OCI-LY7 (cell line): ENCODE results near the gene UNC79. TPM values are rescaled to one million over a fixed set of nuclear protein-coding genes. Genes with fewer than 3 reads are reported as not detected.

Experiments used
- BruUV-seq: library from RNA; stranded (reverse); fragments of 400-500 nt; replicated peaks from 2 replicates; lab custom pipeline; 2021; lab: Mats Ljungman, UMichigan
- CTCF ChIA-PET: fragments of 300-600 bp; sonication (Branson Sonifier 250); formaldehyde crosslinking; loops from one replicate; lab custom pipeline; 2022; ENCODE audit warnings: antibody characterized with exemption; ENCODE audit not compliant: unreplicated experiment; lab: Charles Lee
- POLR2A ChIA-PET: fragments of 300-600 bp; sonication (Branson Sonifier 250); formaldehyde crosslinking; loops from one replicate; lab custom pipeline; 2022; ENCODE audit warnings: antibody characterized with exemption; lab: Charles Lee
- DNase-seq: peaks from one replicate; pipeline ENCODE4 v3.0.0-alpha.2; 2015; ENCODE audit warnings: low spot score
- H2AFZ ChIP-seq: fragments of 200-600 bp; sonication (generic), shearing (Covaris generic); 2 replicates; pipeline ENCODE4 v1.6.1; 2014; ENCODE audit warnings: mild to moderate bottlenecking, antibody characterized with exemption, low read length, moderate library complexity
- H3K27ac ChIP-seq: fragments of 200-600 bp; sonication (generic); 2 replicates; pipeline ENCODE4 v1.5.1; 2014; ENCODE audit warnings: mixed run types, low read depth, mild to moderate bottlenecking, moderate library complexity, low read length, inconsistent platforms; ENCODE audit not compliant: poor library complexity, severe bottlenecking
- H3K36me3 ChIP-seq: fragments of 200-600 bp; sonication (generic); 2 replicates; pipeline ENCODE4 v1.6.1; 2014; ENCODE audit warnings: mild to moderate bottlenecking, antibody characterized with exemption, low read length, moderate library complexity, mixed read lengths; ENCODE audit not compliant: insufficient read depth
- H3K4me1 ChIP-seq: fragments of 200-600 bp; sonication (generic); 2 replicates; pipeline ENCODE4 v1.5.1; 2014; ENCODE audit warnings: mild to moderate bottlenecking, low read length; ENCODE audit not compliant: insufficient read depth, poor library complexity, severe bottlenecking
- H3K4me2 ChIP-seq: fragments of 200-600 bp; sonication (generic); 2 replicates; pipeline ENCODE4 v1.6.1; 2014; ENCODE audit warnings: mild to moderate bottlenecking, low read length
- H3K4me3 ChIP-seq: fragments of 200-600 bp; sonication (generic); 2 replicates; pipeline ENCODE4 v1.5.1; 2014; ENCODE audit warnings: mild to moderate bottlenecking, low read depth, low read length; ENCODE audit not compliant: poor library complexity, severe bottlenecking
- H3K79me2 ChIP-seq: fragments of 200-600 bp; sonication (generic); 2 replicates; pipeline ENCODE4 v1.6.1; 2016; ENCODE audit warnings: low read depth, mild to moderate bottlenecking, low read length, moderate library complexity, mixed read lengths; ENCODE audit not compliant: insufficient read depth
- H3K9me2 ChIP-seq: fragments of 200-600 bp; sonication (generic); 2 replicates; pipeline ENCODE4 v1.6.1; 2016; ENCODE audit warnings: mild to moderate bottlenecking, low read length, mixed read lengths; ENCODE audit not compliant: insufficient read depth
- H3K9me3 ChIP-seq: fragments of 200-600 bp; sonication (generic); 2 replicates; pipeline ENCODE4 v1.6.1; 2014; ENCODE audit warnings: mild to moderate bottlenecking, mixed run types, low read length, mixed read lengths
- H4K20me1 ChIP-seq: fragments of 200-600 bp; sonication (generic); 2 replicates; pipeline ENCODE4 v1.6.1; 2014; ENCODE audit warnings: mild to moderate bottlenecking, antibody characterized with exemption, low read length, moderate library complexity, mixed read lengths; ENCODE audit not compliant: insufficient read depth
- EZH2phosphoT487 ChIP-seq: fragments of 200-600 bp; sonication (generic); IDR thresholded peaks from 2 replicates; pipeline ENCODE4 v1.6.1; 2018; ENCODE audit warnings: low read depth, borderline replicate concordance, mild to moderate bottlenecking, mixed run types, antibody characterized with exemption, low read length, moderate library complexity, mixed read lengths
- intact Hi-C: fragments of 100-400 bp; cut with micrococcal nuclease; formaldehyde crosslinking; loops from one replicate; pipeline ENCODE4 v1.10.0; 2022; ENCODE audit not compliant: unreplicated experiment
- total RNA-seq, 2 experiments: library from RNA; depleted of rRNA in 1 of 2; stranded (reverse); fragments of >200 nt in 1 of 2; shearing (Covaris generic) in 1 of 2; gene quantifications; 2 replicates each; pipeline ENCODE4 v1.2.3, GENCODE V29; 2014 to 2022
- TF ChIP-seq, protein P1 (sequence below): fragments of 200-600 bp; sonication (generic); conservative IDR thresholded peaks from 2 replicates; pipeline ENCODE4 v1.5.1; 2014; ENCODE audit warnings: mild to moderate bottlenecking, antibody characterized with exemption, low read length, moderate library complexity, mixed read lengths

UNC79 gene
- total RNA-seq, 2 experiments from 2014 or later = 0.17 to 0.19 TPM

GRCh38 chr14:93654599-93654998 lies 223.9 kb downstream of the UNC79 start:
- BruUV-seq = no TSS peak
- Histone ChIP-seq H3K4me1 (no peaks in the 10 kb centered on the region), H3K27ac (no peak overlapping the region), H3K9me3 (no peaks in the 10 kb centered on the region), H4K20me1 (no peaks in the 10 kb centered on the region), H3K9me2 (no peaks in the 10 kb centered on the region), H2AFZ (no peak overlapping the region), H3K79me2 (no peaks in the 10 kb centered on the region), H3K4me3 (no peak overlapping the region), H3K4me2 (no peak overlapping the region), H3K36me3 (no peaks in the 10 kb centered on the region)
- CTCF ChIA-PET = no interaction called here
- no peak for DNase-seq
- TF ChIP-seq, protein P1, sequence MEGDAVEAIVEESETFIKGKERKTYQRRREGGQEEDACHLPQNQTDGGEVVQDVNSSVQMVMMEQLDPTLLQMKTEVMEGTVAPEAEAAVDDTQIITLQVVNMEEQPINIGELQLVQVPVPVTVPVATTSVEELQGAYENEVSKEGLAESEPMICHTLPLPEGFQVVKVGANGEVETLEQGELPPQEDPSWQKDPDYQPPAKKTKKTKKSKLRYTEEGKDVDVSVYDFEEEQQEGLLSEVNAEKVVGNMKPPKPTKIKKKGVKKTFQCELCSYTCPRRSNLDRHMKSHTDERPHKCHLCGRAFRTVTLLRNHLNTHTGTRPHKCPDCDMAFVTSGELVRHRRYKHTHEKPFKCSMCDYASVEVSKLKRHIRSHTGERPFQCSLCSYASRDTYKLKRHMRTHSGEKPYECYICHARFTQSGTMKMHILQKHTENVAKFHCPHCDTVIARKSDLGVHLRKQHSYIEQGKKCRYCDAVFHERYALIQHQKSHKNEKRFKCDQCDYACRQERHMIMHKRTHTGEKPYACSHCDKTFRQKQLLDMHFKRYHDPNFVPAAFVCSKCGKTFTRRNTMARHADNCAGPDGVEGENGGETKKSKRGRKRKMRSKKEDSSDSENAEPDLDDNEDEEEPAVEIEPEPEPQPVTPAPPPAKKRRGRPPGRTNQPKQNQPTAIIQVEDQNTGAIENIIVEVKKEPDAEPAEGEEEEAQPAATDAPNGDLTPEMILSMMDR = no peak
- TF ChIP-seq EZH2phosphoT487 = no peak
- intact Hi-C loops = loop anchor here (2.0 kb wide), 2 partner anchors 238 to 252 kb away; no protein-coding TSS in a partner anchor
- POLR2A ChIA-PET = interaction anchor here (1.0 kb wide), 1 partner anchor 29 kb away, joined by 4 read pairs; no protein-coding TSS in a partner anchor

- no TSS peak for BruUV-seq
- Histone ChIP-seq H3K4me2 (no peak overlapping the region), H3K4me3 (no peak overlapping the region), H3K27ac (no peak overlapping the region), H3K9me3 (no peaks in the 10 kb centered on the region), H3K9me2 (no peaks in the 10 kb centered on the region), H3K36me3 (no peaks in the 10 kb centered on the region), H2AFZ (no peak overlapping the region), H4K20me1 (no peaks in the 10 kb centered on the region), H3K79me2 (no peaks in the 10 kb centered on the region), H3K4me1 (no peaks in the 10 kb centered on the region)
- POLR2A ChIA-PET = interaction anchor here (0.6 to 1.0 kb wide), 8 partner anchors 15 to 1822 kb away, joined by 3 to 5 read pairs (median 4); no protein-coding TSS in a partner anchor
- TF ChIP-seq, protein P1 = peak; percentile 83
- no peak for TF ChIP-seq EZH2phosphoT487
- intact Hi-C loops = loop anchor here (2.0 kb wide), 2 partner anchors 238 to 252 kb away; no protein-coding TSS in a partner anchor
- DNase-seq = peak; percentile 57
- CTCF ChIA-PET = interaction anchor here (0.6 kb wide), 1 partner anchor 218 kb away, joined by 3 read pairs; no protein-coding TSS in a partner anchor
Measured at GRCh38 chr14:93655078-93655750, 224.5 kb downstream of the UNC79 start.

- CTCF ChIA-PET = interaction anchor here (0.6 kb wide), 1 partner anchor 29 kb away, joined by 3 read pairs; no protein-coding TSS in a partner anchor
- intact Hi-C loops = no loop called here
- POLR2A ChIA-PET = interaction anchor here (0.6 kb wide), 1 partner anchor 218 kb away, joined by 3 read pairs; no protein-coding TSS in a partner anchor
- Histone ChIP-seq H3K27ac (no peak overlapping the region), H3K4me1 (no peaks in the 10 kb centered on the region), H2AFZ (no peak overlapping the region), H3K79me2 (no peaks in the 10 kb centered on the region), H3K36me3 (no peaks in the 10 kb centered on the region), H3K4me2 (no peak overlapping the region), H3K4me3 (no peak overlapping the region), H3K9me2 (no peaks in the 10 kb centered on the region), H4K20me1 (no peaks in the 10 kb centered on the region), H3K9me3 (no peaks in the 10 kb centered on the region)
- no peak for TF ChIP-seq EZH2phosphoT487
- TF ChIP-seq, protein P1 = no peak
- no TSS peak for BruUV-seq
- DNase-seq = no peak
Measured at GRCh38 chr14:93657875-93658274, 227.1 kb downstream of the UNC79 start.
